ENCODE results near the gene MBLAC2. TPM values are rescaled to one million over a fixed set of nuclear protein-coding genes. Genes with fewer than 3 reads are reported as not detected.

The MBLAC2 gene
- polyA plus RNA-seq, 1 of the 3 experiments (the other 2 are of a cell fraction) = 2.0 TPM

DNA sequence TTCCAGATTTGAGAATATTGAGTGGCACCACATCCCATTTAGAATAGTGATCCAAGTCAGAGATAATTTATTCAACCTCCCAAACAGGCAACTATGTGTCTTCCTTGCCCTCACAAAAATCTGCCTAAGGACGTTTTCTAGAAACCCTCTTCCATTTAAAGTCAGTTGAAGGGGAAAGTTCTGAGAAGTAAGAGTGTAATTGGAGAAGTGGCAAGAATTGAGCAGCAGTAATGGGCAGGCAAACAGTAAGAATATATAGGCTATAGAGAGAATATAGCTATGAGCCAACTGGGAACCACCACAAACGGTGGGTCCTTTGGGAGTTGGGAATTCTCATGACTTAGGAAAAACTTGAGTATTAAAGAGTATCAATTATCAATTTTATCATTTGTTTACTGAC is 33.9 kb downstream of the MBLAC2 start:
- H3F3A ChIP-seq (replicated peaks; ENCODE audit: insufficient read depth) = no peaks in the 10 kb centered on the region
- no peak overlapping the region for H3K4me3 ChIP-seq (ENCODE audit: low read depth in 2 of 2, low read length in 1 of 2)
- peak overlapping the region; percentile 68; the same call in 1 of the 2 replicates for H3K4me2 ChIP-seq
- H3K9ac ChIP-seq = no peak overlapping the region
- H4K20me1 ChIP-seq (ENCODE audit: insufficient read depth) = no peaks in the 10 kb centered on the region
- ChIA-PET POLR2A (no interaction called here), CTCF (interaction anchor here (0.8 to 6.1 kb wide), 6 partner anchors 11 to 338 kb away, joined by 3 to 32 read pairs (median 4); partner anchors contain the start of gene LYSMD3)
- no peak for DNase-seq
- WGBS (ENCODE audit: low lambda C conversion rate) = 57% methylated on average over 2 of the region's 2 CpGs
- no peak for TF ChIP-seq GATA2 (CRISPR knock-in tag; IDR thresholded peaks at IDR 0.05)
- no peak for TF ChIP-seq EP300 (IDR thresholded peaks at IDR 0.05; ENCODE audit: borderline replicate concordance in 1 of 2, low read depth in 1 of 2, low read length in 1 of 2)
- no peak for TF ChIP-seq FOSL2 (IDR thresholded peaks at IDR 0.05; ENCODE audit: borderline replicate concordance, low read depth)
- TF ChIP-seq, protein P1, sequence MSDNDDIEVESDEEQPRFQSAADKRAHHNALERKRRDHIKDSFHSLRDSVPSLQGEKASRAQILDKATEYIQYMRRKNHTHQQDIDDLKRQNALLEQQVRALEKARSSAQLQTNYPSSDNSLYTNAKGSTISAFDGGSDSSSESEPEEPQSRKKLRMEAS (IDR thresholded peaks at IDR 0.05; ENCODE audit: low read depth) = no peak
- TF ChIP-seq NRF1 (IDR thresholded peaks at IDR 0.05; ENCODE audit: low read depth, low read length) = no peak
- no peak for TF ChIP-seq RFX5 (IDR thresholded peaks at IDR 0.05; ENCODE audit: low read length)
- no peak for TF ChIP-seq RCOR1 (IDR thresholded peaks at IDR 0.05; ENCODE audit: low read length)
- TF ChIP-seq NFIC (IDR thresholded peaks at IDR 0.05; ENCODE audit: borderline replicate concordance) = no peak
- no peak for TF ChIP-seq JUND (IDR thresholded peaks at IDR 0.05)
- TF ChIP-seq GABPA (IDR thresholded peaks at IDR 0.05; ENCODE audit: low read depth) = no peak
- TF ChIP-seq, protein P2, sequence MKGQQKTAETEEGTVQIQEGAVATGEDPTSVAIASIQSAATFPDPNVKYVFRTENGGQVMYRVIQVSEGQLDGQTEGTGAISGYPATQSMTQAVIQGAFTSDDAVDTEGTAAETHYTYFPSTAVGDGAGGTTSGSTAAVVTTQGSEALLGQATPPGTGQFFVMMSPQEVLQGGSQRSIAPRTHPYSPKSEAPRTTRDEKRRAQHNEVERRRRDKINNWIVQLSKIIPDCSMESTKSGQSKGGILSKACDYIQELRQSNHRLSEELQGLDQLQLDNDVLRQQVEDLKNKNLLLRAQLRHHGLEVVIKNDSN (IDR thresholded peaks at IDR 0.05; ENCODE audit: borderline replicate concordance, low read depth) = no peak
- no peak for TF ChIP-seq SMC3 (IDR thresholded peaks at IDR 0.05; ENCODE audit: low read depth, low read length)
- TF ChIP-seq YY1 (IDR thresholded peaks at IDR 0.05; ENCODE audit: low read depth) = no peak
- no peak for TF ChIP-seq FOXM1 (IDR thresholded peaks at IDR 0.05; ENCODE audit: low read depth)
- TF ChIP-seq SIN3A (IDR thresholded peaks at IDR 0.05; ENCODE audit: borderline replicate concordance, low read depth, low read length) = no peak
- TF ChIP-seq, protein P3, sequence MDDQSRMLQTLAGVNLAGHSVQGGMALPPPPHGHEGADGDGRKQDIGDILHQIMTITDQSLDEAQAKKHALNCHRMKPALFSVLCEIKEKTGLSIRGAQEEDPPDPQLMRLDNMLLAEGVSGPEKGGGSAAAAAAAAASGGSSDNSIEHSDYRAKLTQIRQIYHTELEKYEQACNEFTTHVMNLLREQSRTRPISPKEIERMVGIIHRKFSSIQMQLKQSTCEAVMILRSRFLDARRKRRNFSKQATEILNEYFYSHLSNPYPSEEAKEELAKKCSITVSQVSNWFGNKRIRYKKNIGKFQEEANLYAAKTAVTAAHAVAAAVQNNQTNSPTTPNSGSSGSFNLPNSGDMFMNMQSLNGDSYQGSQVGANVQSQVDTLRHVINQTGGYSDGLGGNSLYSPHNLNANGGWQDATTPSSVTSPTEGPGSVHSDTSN (IDR thresholded peaks at IDR 0.05) = no peak
- H3K27ac ChIP-seq (ENCODE audit: low read depth in 2 of 2, low read length in 1 of 2) = no peak overlapping the region
- peaks cover 0 to 10% of the 10 kb centered on the region in 2 experiments; a peak in 2 of 4 replicates for H3K4me1 ChIP-seq (ENCODE audit: control insufficient read depth in 1 of 2, insufficient read depth in 2 of 2, low read depth in 1 of 2, low read length in 1 of 2)
- no peaks in the 10 kb centered on the region for H3K27me3 ChIP-seq (ENCODE audit: insufficient read depth)
- no peaks in the 10 kb centered on the region for H3K36me3 ChIP-seq (replicated peaks in 1 of 2; ENCODE audit: control insufficient read depth in 1 of 2, insufficient read depth in 2 of 2, low read length in 1 of 2)
- no peaks in the 10 kb centered on the region for H3K9me3 ChIP-seq
- no peak overlapping the region; the same call in 1 of the 2 replicates for H2AFZ ChIP-seq (ENCODE audit: low read depth)
- H3K79me2 ChIP-seq (ENCODE audit: insufficient read depth) = no peaks in the 10 kb centered on the region
- H3K9me2 ChIP-seq = no peaks in the 10 kb centered on the region

DNA sequence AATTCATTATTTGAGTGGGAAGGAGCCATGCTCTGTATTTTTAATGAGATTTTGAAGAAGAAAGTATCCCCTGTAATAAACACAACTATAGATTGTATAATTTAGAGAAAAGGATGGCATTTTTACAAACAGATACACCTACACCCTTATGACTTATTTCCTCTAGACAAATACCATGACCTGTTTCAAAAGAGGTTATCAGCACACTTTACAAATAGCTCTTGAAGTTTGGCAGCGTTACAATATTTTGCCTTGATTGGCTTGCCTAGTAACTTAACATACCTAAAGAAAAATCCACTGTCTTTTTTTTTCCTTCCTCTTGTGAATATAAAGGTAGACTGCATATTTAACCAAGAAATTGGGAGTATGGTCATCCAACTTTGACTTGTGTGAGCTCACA is 36.5 kb downstream of the MBLAC2 start:
- H3K4me2 ChIP-seq = no peak overlapping the region
- no peaks in the 10 kb centered on the region for H3K36me3 ChIP-seq (replicated peaks in 1 of 2; ENCODE audit: control insufficient read depth in 1 of 2, insufficient read depth in 2 of 2, low read length in 1 of 2)
- DNase-seq = no peak
- ChIA-PET POLR2A (no interaction called here), CTCF (interaction anchor here (0.6 to 6.1 kb wide), 12 partner anchors 11 to 1711 kb away, joined by 3 to 32 read pairs (median 4); partner anchors contain the start of gene LYSMD3)
- H3K4me3 ChIP-seq (ENCODE audit: low read depth in 2 of 2, low read length in 1 of 2) = no peak overlapping the region
- H3K79me2 ChIP-seq (ENCODE audit: insufficient read depth) = no peaks in the 10 kb centered on the region
- no peaks in the 10 kb centered on the region for H3K9me2 ChIP-seq
- WGBS (ENCODE audit: low lambda C conversion rate) = 4% methylated on average over 1 of the region's 1 CpG
- H3K27ac ChIP-seq (ENCODE audit: low read depth in 2 of 2, low read length in 1 of 2) = no peak overlapping the region
- no peak overlapping the region for H2AFZ ChIP-seq (ENCODE audit: low read depth)
- no peaks in the 10 kb centered on the region for H3K27me3 ChIP-seq (ENCODE audit: insufficient read depth)
- H3K9ac ChIP-seq = no peak overlapping the region
- H3K4me1 ChIP-seq (ENCODE audit: control insufficient read depth in 1 of 2, insufficient read depth in 2 of 2, low read depth in 1 of 2, low read length in 1 of 2) = peaks cover 0 to 10% of the 10 kb centered on the region in 2 experiments; a peak in 2 of 4 replicates
- H4K20me1 ChIP-seq (ENCODE audit: insufficient read depth) = no peaks in the 10 kb centered on the region
- H3K9me3 ChIP-seq = no peaks in the 10 kb centered on the region
- no peaks in the 10 kb centered on the region for H3F3A ChIP-seq (replicated peaks; ENCODE audit: insufficient read depth)
- TF ChIP-seq JUND (IDR thresholded peaks at IDR 0.05) (no peak), GATA2 (CRISPR knock-in tag; IDR thresholded peaks at IDR 0.05) (no peak), CHD2 (IDR thresholded peaks at IDR 0.05; ENCODE audit: low read length, partially characterized antibody) (no peak), EP300 (IDR thresholded peaks at IDR 0.05; ENCODE audit: borderline replicate concordance in 1 of 2, low read depth in 1 of 2, low read length in 1 of 2) (no peak), SMC3 (IDR thresholded peaks at IDR 0.05; ENCODE audit: low read depth, low read length) (no peak), MEF2A (IDR thresholded peaks at IDR 0.05; ENCODE audit: borderline replicate concordance, low read depth) (no peak), RXRA (IDR thresholded peaks at IDR 0.05; ENCODE audit: borderline replicate concordance, low read depth) (no peak), TAF1 (IDR thresholded peaks at IDR 0.05; ENCODE audit: borderline replicate concordance, low read depth, low read length) (no peak), FOXM1 (IDR thresholded peaks at IDR 0.05; ENCODE audit: low read depth) (no peak), ELF1 (IDR thresholded peaks at IDR 0.05) (no peak)
- TF ChIP-seq, protein P3 (IDR thresholded peaks at IDR 0.05) = no peak
- TF ChIP-seq, protein P4, sequence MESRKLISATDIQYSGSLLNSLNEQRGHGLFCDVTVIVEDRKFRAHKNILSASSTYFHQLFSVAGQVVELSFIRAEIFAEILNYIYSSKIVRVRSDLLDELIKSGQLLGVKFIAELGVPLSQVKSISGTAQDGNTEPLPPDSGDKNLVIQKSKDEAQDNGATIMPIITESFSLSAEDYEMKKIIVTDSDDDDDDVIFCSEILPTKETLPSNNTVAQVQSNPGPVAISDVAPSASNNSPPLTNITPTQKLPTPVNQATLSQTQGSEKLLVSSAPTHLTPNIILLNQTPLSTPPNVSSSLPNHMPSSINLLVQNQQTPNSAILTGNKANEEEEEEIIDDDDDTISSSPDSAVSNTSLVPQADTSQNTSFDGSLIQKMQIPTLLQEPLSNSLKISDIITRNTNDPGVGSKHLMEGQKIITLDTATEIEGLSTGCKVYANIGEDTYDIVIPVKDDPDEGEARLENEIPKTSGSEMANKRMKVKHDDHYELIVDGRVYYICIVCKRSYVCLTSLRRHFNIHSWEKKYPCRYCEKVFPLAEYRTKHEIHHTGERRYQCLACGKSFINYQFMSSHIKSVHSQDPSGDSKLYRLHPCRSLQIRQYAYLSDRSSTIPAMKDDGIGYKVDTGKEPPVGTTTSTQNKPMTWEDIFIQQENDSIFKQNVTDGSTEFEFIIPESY (IDR thresholded peaks at IDR 0.05; ENCODE audit: borderline replicate concordance, low read depth) = no peak
- TF ChIP-seq, protein P5, sequence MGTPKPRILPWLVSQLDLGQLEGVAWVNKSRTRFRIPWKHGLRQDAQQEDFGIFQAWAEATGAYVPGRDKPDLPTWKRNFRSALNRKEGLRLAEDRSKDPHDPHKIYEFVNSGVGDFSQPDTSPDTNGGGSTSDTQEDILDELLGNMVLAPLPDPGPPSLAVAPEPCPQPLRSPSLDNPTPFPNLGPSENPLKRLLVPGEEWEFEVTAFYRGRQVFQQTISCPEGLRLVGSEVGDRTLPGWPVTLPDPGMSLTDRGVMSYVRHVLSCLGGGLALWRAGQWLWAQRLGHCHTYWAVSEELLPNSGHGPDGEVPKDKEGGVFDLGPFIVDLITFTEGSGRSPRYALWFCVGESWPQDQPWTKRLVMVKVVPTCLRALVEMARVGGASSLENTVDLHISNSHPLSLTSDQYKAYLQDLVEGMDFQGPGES (IDR thresholded peaks at IDR 0.05; ENCODE audit: low read depth, low read length) = no peak

Data from SK-N-SH (cell line).